H9 (cell line): ENCODE measurements around the gene PGM1. TPM values are rescaled to one million over a fixed set of nuclear protein-coding genes. Genes with fewer than 3 reads are reported as not detected.
"Not testable (repeated sequence)": the region's sequence is repeated elsewhere in the genome, so short reads cannot be mapped to it uniquely, and the experiment has no call there.

Source experiments
- DNase-seq: peaks from one replicate; pipeline ENCODE4 v3.0.0-alpha.2; 2017
- H2AFZ ChIP-seq: one replicate; pipeline ENCODE4 v1.6.1; 2013; ENCODE audit warnings: mild to moderate bottlenecking, low read length, control low read depth, moderate library complexity
- H2AK5ac ChIP-seq: 2 replicates; pipeline ENCODE4 v1.6.1; 2013; ENCODE audit warnings: low read length, control low read depth, mixed read lengths; ENCODE audit not compliant: insufficient read length
- H2BK120ac ChIP-seq: one replicate; pipeline ENCODE4 v1.6.1; 2013; ENCODE audit warnings: low read depth, mild to moderate bottlenecking, low read length, control low read depth, inconsistent platforms; ENCODE audit not compliant: poor library complexity, severe bottlenecking
- H2BK12ac ChIP-seq: 2 replicates; pipeline ENCODE4 v1.6.1; 2013; ENCODE audit warnings: low read length, control low read depth, mixed read lengths, low read depth; ENCODE audit not compliant: insufficient read length
- H2BK15ac ChIP-seq: 2 replicates; pipeline ENCODE4 v1.6.1; 2013; ENCODE audit warnings: low read depth, low read length, control low read depth
- H2BK20ac ChIP-seq: one replicate; pipeline ENCODE4 v1.6.1; 2013; ENCODE audit warnings: low read depth, mild to moderate bottlenecking, low read length, control low read depth, inconsistent platforms; ENCODE audit not compliant: poor library complexity, severe bottlenecking
- H2BK5ac ChIP-seq: 2 replicates; pipeline ENCODE4 v1.6.1; 2013; ENCODE audit warnings: low read length, control low read depth, mixed read lengths; ENCODE audit not compliant: insufficient read length
- H3K14ac ChIP-seq: 2 replicates; pipeline ENCODE4 v1.6.1; 2013; ENCODE audit warnings: low read length, control low read depth; ENCODE audit not compliant: insufficient read depth
- H3K18ac ChIP-seq: 2 replicates; pipeline ENCODE4 v1.6.1; 2013; ENCODE audit warnings: low read depth, mild to moderate bottlenecking, mixed read lengths, low read length, control low read depth; ENCODE audit not compliant: insufficient read length
- H3K23ac ChIP-seq: 2 replicates; pipeline ENCODE4 v1.6.1; 2013; ENCODE audit warnings: low read length, control low read depth, mixed read lengths, low read depth; ENCODE audit not compliant: insufficient read length
- H3K23me2 ChIP-seq: 2 replicates; pipeline ENCODE4 v1.6.1; 2013; ENCODE audit warnings: low read depth, mild to moderate bottlenecking, mixed read lengths, low read length, control low read depth; ENCODE audit not compliant: insufficient read length, poor library complexity, severe bottlenecking
- H3K27ac ChIP-seq: 2 replicates; pipeline ENCODE4 v1.5.1; 2013; ENCODE audit warnings: low read length, control low read depth, mixed read lengths, low read depth; ENCODE audit not compliant: insufficient read length
- H3K27me3 ChIP-seq: 2 replicates; pipeline ENCODE4 v1.6.1; 2013; ENCODE audit warnings: low read length, control low read depth, inconsistent platforms; ENCODE audit not compliant: insufficient read depth
- H3K4ac ChIP-seq: 2 replicates; pipeline ENCODE4 v1.6.1; 2013; ENCODE audit warnings: low read depth, mild to moderate bottlenecking, control low read depth, inconsistent platforms, low read length, moderate library complexity
- H3K4me1 ChIP-seq: 2 replicates; pipeline ENCODE4 v1.6.1; 2013; ENCODE audit warnings: low read length, control low read depth, inconsistent platforms; ENCODE audit not compliant: insufficient read depth
- H3K4me2 ChIP-seq: 2 replicates; pipeline ENCODE4 v1.6.1; 2013; ENCODE audit warnings: low read length, control low read depth, mixed read lengths; ENCODE audit not compliant: insufficient read length, insufficient read depth
- H3K56ac ChIP-seq: 2 replicates; pipeline ENCODE4 v1.6.1; 2013; ENCODE audit warnings: low read depth, mild to moderate bottlenecking, mixed read lengths, low read length, control low read depth; ENCODE audit not compliant: insufficient read length
- H3K79me1 ChIP-seq: 2 replicates; pipeline ENCODE4 v1.6.1; 2013; ENCODE audit warnings: low read depth, mild to moderate bottlenecking, moderate library complexity, low read length, control low read depth, inconsistent platforms; ENCODE audit not compliant: insufficient read depth, poor library complexity, severe bottlenecking
- H3K79me2 ChIP-seq: 2 replicates; pipeline ENCODE4 v1.6.1; 2013; ENCODE audit warnings: low read length, control low read depth, inconsistent platforms; ENCODE audit not compliant: insufficient read depth
- H3K9ac ChIP-seq: 2 replicates; pipeline ENCODE4 v1.6.1; 2013; ENCODE audit warnings: low read length, control low read depth, mixed read lengths; ENCODE audit not compliant: insufficient read length; ENCODE audit errors: extremely low read depth
- H3K9me3 ChIP-seq: one replicate; pipeline ENCODE4 v1.6.1; 2013; ENCODE audit warnings: low read depth, low read length, inconsistent platforms; ENCODE audit not compliant: control insufficient read depth
- H3T11ph ChIP-seq: one replicate; pipeline ENCODE4 v1.6.1; 2013; ENCODE audit warnings: mild to moderate bottlenecking, low read length, control low read depth, inconsistent platforms
- H4K20me1 ChIP-seq: one replicate; pipeline ENCODE4 v1.6.1; 2013; ENCODE audit not compliant: control insufficient read depth, insufficient read length, insufficient read depth
- H4K5ac ChIP-seq: 2 replicates; pipeline ENCODE4 v1.6.1; 2013; ENCODE audit warnings: low read depth, mild to moderate bottlenecking, mixed read lengths, low read length, control low read depth; ENCODE audit not compliant: insufficient read length
- H4K8ac ChIP-seq: replicated peaks from 2 replicates; pipeline ENCODE4 v1.6.1; 2013; ENCODE audit warnings: low read length, control low read depth, mixed read lengths, low read depth; ENCODE audit not compliant: insufficient read length
- H4K91ac ChIP-seq: 2 replicates; pipeline ENCODE4 v1.6.1; 2013; ENCODE audit warnings: low read depth, mild to moderate bottlenecking, moderate library complexity, mixed read lengths, low read length, control low read depth; ENCODE audit not compliant: insufficient read length
- H3K27ac Mint-ChIP-seq, 3 experiments: 2 replicates in 2 of 3; 3 replicates in 1 of 3; pipeline ENCODE4 v1.8.0; 2020 to 2021; ENCODE audit warnings: mixed read lengths in 3 of 3, mild to moderate bottlenecking in 1 of 3, moderate library complexity in 1 of 3
- H3K27me3 Mint-ChIP-seq: 2 replicates; pipeline ENCODE4 v1.8.0; 2021; ENCODE audit warnings: low read depth, mild to moderate bottlenecking, moderate library complexity, mixed read lengths
- H3K36me3 Mint-ChIP-seq, 3 experiments: 2 replicates in 2 of 3; 3 replicates in 1 of 3; pipeline ENCODE4 v1.8.0; 2020 to 2021; ENCODE audit warnings: low read depth in 3 of 3, mixed read lengths in 3 of 3; ENCODE audit not compliant: insufficient read depth in 1 of 3
- H3K4me1 Mint-ChIP-seq, 2 experiments: 2 replicates each; pipeline ENCODE4 v1.8.0; 2020; ENCODE audit warnings: mixed read lengths in 2 of 2
- H3K4me3 Mint-ChIP-seq, 2 experiments: 2 replicates in 1 of 2; 3 replicates in 1 of 2; pipeline ENCODE4 v1.8.0; 2020 to 2021; ENCODE audit warnings: mild to moderate bottlenecking in 2 of 2, mixed read lengths in 2 of 2, moderate library complexity in 1 of 2
- H3K9me3 Mint-ChIP-seq, 2 experiments: 2 replicates in 1 of 2; 3 replicates in 1 of 2; pipeline ENCODE4 v1.8.0; 2020; ENCODE audit warnings: mild to moderate bottlenecking in 2 of 2, mixed read lengths in 2 of 2, moderate library complexity in 1 of 2
- WGBS: extraction: QIAGEN DNeasy Blood & Tissue Kit; methylation state at CpG from one replicate; pipeline ENCODE4 v1.1.7; 2013; ENCODE audit warnings: missing lambda C conversion rate, low lambda C conversion rate, mixed read lengths; ENCODE audit not compliant: insufficient read length; ENCODE audit errors: extremely low coverage; 5-methylcytosine and 5-hydroxymethylcytosine counted together
- total RNA-seq: library from RNA; stranded (reverse); gene quantifications from 2 replicates; pipeline ENCODE4 v1.2.1, GENCODE V29; 2021

Gene PGM1
- total RNA-seq, 1 experiment from 2014 or later, result 56.4 TPM

- H3K4me3 Mint-ChIP-seq, H3K79me1 ChIP-seq, H2BK20ac ChIP-seq, H3K27me3 Mint-ChIP-seq, H2BK15ac ChIP-seq, H2BK120ac ChIP-seq, H3K9me3 ChIP-seq, H3K23ac ChIP-seq, H4K5ac ChIP-seq, H3K79me2 ChIP-seq, H3K56ac ChIP-seq, H4K8ac ChIP-seq, H4K20me1 ChIP-seq, H3K23me2 ChIP-seq, H3K9me3 Mint-ChIP-seq, H3K27me3 ChIP-seq, H3K14ac ChIP-seq, H4K91ac ChIP-seq, H3T11ph ChIP-seq, H3K27ac Mint-ChIP-seq, H3K9ac ChIP-seq, H2AFZ ChIP-seq, H3K4ac ChIP-seq, H3K36me3 Mint-ChIP-seq, H3K18ac ChIP-seq, H3K4me1 ChIP-seq, H2AK5ac ChIP-seq: not testable (repeated sequence)
- Histone ChIP-seq H2BK5ac (peak overlapping the region; percentile 2), H3K27ac (peak overlapping the region; percentile 96), H2BK12ac (peak overlapping the region; percentile 82), H3K4me2 (peak overlapping the region; percentile 49)
- peak; percentile 35 for DNase-seq
- H3K4me1 Mint-ChIP-seq, result peaks cover 22 to 23% of the 10 kb centered on the region in 2 experiments
- WGBS, result no CpG with 5 or more reads among the region's 2 CpGs
These were observed 18.9 kb upstream of the PGM1 start for GRCh38 chr1:63574203-63574796.
